Activated T-helper 9 cell treated with anti-CD3 and anti-CD28 coated beads, Interleukin-2, amount 50 U/mL, for 16 hours (primary cell): Measurements from ENCODE around the gene SPOCK3.
"Not testable (repeated sequence)": the region's sequence is repeated elsewhere in the genome, so short reads cannot be mapped to it uniquely, and the experiment has no call there.

Experiments used
- DNase-seq: peaks from one replicate; pipeline ENCODE4 v3.0.0-alpha.2; 2020; ENCODE audit warnings: low read depth

The SPOCK3 gene

GRCh38 chr4:167234316-167234881 lies at the start of gene SPOCK3:
TSS of gene SPOCK3 (minus strand) at chr4:167234494.
- no peak for DNase-seq

DNA sequence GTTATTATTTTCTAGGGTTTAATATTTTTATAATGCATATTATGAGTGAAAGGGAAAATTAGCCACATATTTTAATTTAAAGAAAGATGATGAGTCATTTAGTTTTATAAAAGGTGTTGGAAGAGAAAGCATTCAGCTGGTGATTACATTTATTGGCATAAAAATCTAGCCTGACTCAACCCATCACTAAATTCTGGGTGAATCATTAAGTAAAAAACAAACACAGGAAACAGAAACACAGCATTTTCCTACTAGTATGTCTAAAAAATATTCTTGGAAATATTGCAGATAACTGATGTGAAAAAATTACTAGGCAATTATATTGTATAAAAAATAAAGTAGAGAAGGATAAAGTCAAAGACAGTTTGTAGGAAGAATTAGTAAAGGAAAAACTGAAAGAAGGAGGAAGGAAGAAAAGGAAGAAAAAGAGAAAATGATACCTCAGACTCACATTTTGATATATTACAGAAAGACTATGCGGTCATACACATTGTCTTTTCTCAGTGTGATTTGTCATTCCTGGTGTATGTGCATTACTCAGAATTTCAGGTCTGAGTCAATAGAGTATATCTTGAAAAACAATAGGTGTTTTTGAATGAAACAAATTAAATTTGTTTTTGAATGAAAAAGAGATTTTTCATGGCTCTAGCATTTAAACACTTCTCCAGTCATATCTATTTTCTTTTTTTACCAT lies 48.0 kb upstream of the SPOCK3 start:
- DNase-seq, result no peak

- DNase-seq, result not testable (repeated sequence)
These were observed 47.3 kb upstream of the SPOCK3 start for GRCh38 chr4:167281545-167281944.

GRCh38 chr4:167274351-167274750 lies 40.1 kb upstream of the SPOCK3 start:
- DNase-seq, result no peak

GRCh38 chr4:167265231-167265630 lies 30.9 kb upstream of the SPOCK3 start:
- DNase-seq, result no peak

DNA sequence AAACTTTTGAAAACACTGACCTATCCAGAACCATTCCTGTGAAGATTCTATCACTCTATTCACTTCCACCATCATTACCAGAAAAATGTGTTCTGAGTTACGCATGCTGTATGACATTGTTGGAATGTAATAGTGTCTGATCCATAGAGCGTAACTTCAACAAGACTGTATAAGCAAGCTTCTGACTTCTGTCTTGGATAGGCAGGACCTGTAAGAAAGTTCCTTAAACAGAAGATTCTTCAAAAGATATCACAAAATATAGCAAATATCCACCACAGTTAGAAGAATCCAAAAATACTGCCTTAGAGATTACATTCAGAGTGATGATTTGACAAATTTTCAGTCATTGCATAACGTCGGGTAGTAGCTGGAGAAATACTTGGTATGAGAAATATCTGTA lies 14.0 kb upstream of the SPOCK3 start:
- DNase-seq, result no peak

DNA sequence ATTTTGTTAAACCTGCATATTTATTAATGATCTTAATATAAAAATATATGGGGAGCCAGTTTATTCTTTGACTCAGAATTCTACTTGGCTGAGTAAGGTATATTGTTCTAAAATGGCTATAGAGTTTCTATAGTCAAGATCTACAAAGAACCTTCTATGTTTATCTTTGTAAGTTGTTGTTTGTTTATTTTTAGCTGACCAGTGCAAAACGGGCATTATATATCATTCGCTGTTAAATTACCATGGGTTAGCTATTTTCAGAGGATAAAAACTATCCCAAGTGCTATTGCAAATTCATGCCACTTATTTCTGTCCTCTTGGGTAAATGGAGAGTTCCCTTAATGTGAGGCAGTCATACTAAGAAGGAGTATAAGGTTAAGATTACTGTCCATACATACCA lies 5.3 kb upstream of the SPOCK3 start:
- DNase-seq, result no peak

DNA sequence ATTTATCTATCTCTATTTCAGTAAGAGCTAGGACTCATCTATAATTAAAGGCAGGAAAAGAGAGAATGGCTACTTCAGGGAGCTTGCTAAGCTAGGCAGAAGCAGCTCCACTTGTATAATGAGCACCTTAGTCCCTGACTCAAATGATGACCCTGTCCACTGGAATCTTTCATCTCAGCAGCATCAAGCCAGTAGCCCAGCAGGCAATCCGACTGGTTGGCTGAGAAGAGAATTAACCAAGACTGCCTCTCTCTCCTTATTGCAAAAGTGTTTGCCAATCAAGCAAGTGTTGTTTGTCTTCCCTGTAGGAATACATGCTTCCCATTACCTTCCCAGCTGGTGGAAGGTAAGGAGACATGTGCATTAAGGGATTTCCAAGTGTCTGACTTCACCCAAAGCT lies 3.9 kb upstream of the SPOCK3 start:
- no peak for DNase-seq

- no peak for DNase-seq
These were observed 494 bp downstream of the SPOCK3 start for GRCh38 chr4:167233685-167234315.

DNA sequence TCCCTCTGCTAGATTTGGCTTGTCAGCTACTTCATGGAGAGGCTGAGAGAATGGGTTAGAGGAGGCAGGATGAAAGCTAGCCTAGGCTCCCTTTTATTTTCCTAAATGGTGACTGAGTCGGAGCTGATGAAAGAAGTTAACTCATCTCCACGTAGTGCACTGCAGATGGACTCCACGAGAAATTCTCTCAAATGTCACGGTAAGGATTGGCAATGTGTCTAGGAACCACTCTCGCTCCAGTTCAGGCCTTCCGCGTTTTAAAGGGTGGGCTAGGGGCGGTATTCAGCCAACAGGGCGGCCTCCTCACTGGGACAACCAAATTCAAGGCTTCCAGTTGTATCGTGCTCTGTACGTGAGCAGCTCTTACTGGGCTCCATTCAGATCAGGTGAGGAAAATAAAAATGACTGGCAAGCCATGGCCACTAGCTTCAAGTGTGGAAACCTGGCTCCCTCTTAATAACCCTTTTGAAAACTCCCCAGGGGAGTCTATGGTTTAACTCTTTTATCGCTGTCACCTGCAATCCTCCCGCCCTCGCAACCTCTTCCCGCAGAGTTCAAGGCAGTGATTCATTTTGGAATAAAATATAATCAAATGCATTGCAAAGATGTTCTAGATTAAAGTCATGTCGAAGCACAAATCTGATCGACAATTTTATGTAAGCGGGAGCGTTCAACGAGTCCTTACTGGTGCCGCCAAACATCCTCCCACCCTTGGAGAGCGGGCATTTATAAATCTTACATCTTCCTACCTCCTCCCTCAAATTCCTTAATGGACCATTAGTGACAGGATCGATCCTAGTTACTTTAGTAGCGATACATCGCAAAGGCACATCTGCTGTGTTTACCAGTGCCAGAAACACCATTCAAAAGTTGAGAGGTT lies 1.2 kb downstream of the SPOCK3 start:
- no peak for DNase-seq

DNA sequence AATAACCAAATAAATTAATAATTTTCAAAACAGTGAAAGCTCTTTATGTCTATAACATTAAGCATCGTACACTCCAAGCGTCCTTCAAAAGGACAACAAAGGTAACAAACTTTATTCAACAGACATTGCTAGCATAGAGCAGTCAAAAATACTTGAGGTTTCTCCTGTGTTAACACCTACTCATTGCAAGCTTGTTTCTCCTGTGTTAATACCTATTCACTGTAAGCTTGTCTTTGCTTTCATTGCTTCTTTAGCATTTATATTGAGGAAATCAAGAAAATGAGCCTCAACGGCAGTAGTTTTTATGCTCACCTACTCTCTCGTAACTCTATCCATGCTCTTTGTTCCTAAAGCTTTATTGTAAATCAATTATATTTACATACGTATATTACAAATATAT lies 3.5 kb downstream of the SPOCK3 start:
- DNase-seq, result no peak

GRCh38 chr4:167222099-167222498 lies 12.2 kb downstream of the SPOCK3 start:
- no peak for DNase-seq

- no peak for DNase-seq
These were observed 13.2 kb downstream of the SPOCK3 start for GRCh38 chr4:167221084-167221483.

DNA sequence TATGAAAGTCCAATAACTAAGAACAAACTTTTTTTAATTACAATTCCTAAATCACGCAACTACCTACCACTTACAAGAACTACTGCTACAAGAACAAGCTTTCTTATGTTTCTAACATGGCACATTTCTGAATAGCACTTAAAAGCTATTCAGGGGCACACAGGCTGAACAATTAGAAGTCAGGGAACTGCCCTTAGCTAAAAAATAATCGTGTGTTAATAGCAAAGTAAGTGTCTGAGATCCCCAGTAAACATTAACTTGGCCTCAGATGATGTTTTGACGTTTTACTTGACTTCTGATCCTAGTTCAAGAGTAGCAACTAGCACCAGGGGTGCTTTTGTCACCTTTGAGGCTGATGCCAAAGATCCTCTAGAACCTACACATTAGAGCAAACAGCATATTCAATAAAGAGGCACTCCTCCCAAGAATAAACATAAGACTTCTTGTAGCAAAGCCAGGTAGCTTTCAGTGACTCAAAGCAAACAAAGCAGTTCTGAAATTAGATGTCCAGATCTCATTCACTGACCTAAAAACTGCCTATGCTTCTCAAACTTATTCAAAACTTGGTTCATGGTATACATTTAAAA lies 16.2 kb downstream of the SPOCK3 start:
- DNase-seq, result no peak

DNA sequence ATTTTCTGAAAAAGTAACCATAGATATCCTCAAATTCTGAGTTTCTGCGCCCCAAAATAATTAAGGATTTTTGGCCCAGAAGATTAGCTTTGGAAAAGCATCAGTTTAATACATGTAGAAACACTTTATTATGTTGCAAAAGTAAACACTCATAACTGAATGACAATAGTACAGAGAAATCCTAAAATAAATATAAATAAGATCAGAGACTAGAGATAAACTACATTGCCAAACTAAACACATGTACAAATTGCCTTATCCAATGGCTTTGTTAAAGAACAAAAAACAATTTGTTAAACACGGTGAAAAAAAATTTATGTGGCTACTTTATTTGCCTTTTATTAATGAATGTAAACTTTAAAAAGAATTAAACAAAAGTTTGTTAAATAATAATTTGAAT lies 17.5 kb downstream of the SPOCK3 start:
- no peak for DNase-seq

DNA sequence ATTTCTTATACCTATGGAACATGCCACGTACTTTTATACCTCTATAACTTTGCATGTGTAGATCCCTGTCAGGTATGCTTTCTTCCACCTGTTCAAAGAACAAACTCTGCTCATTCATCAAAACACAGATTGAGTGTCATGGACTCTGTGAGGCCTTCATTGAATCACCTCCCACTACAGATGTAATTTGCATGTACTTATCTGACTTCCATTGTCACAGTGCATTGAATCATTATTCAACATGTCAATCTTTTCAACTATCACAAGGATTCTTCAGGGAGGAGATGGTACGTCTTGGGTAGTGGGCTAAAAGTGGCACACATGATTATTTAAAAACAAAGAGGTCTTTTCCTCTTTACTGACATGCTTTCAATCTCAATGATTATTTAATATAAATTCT lies 24.1 kb downstream of the SPOCK3 start:
- DNase-seq, result no peak

- DNase-seq, result no peak
These were observed 37.8 kb downstream of the SPOCK3 start for GRCh38 chr4:167196344-167197012.

GRCh38 chr4:167190379-167190778 lies 43.9 kb downstream of the SPOCK3 start:
- no peak for DNase-seq

GRCh38 chr4:167185465-167185864 lies 48.8 kb downstream of the SPOCK3 start:
- no peak for DNase-seq

GRCh38 chr4:167183036-167183435 lies 51.3 kb downstream of the SPOCK3 start:
- no peak for DNase-seq

DNA sequence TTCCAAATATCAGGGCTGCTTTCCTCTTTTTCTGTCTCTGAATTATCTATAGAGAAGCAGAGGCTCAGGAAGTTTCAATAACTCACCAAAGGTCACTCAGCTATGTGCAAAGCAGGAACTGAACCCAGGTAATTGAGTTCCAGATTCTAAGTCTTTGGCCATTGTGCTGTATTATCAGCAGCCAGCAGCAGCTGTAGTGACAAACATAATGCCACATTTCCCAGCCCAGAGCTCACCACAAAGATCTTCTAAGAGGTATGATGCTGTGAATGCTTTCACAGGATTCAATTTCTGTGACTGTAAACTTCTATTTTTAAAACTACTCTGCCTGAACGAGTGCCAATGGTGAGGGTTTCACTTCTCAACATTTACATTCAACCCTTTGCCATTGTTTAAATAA lies 56.4 kb downstream of the SPOCK3 start:
- DNase-seq, result no peak
